ENCODE measurements around the gene TTC39B.

TTC39B gene

GRCh38 chr9:15146268-15146700 is 160.7 kb downstream of the TTC39B start (continued):
- no peak for TF ChIP-seq ZNF274 (IDR thresholded peaks at IDR 0.05; ENCODE audit: low read length)
- TF ChIP-seq ZNF274 (tag by site-specific recombination; IDR thresholded peaks at IDR 0.05; ENCODE audit: borderline replicate concordance), result no peak
- TF ChIP-seq KLF8 (tag by site-specific recombination; IDR thresholded peaks at IDR 0.05), result no peak
- no peak for TF ChIP-seq ZNF423 (tag by site-specific recombination; IDR thresholded peaks at IDR 0.05)
- peak; percentile 64; the same call in 1 of the 2 replicates for TF ChIP-seq WT1 (tag by site-specific recombination; IDR thresholded peaks at IDR 0.05)
- no peak for TF ChIP-seq ZNF112 (tag by site-specific recombination; IDR thresholded peaks at IDR 0.05)
- no peak for TF ChIP-seq ZSCAN30 (tag by site-specific recombination; IDR thresholded peaks at IDR 0.05)
- no peak for TF ChIP-seq ZNF670 (tag by site-specific recombination; IDR thresholded peaks at IDR 0.05; ENCODE audit: low read depth)
- TF ChIP-seq ZNF404 (tag by site-specific recombination; IDR thresholded peaks at IDR 0.05), result no peak
- no peak for TF ChIP-seq ZNF366 (tag by site-specific recombination; conservative IDR thresholded peaks at IDR 0.05)
- TF ChIP-seq PRDM10 (tag by site-specific recombination; IDR thresholded peaks at IDR 0.05), result no peak
- no peak for TF ChIP-seq ZNF473 (tag by site-specific recombination; IDR thresholded peaks at IDR 0.05)
- no peak for TF ChIP-seq ZNF549 (tag by site-specific recombination; IDR thresholded peaks at IDR 0.05)
- 0 out of 2 replicates have a peak, but pooled peaks have one; percentile 35 for TF ChIP-seq ZEB2 (tag by site-specific recombination; IDR thresholded peaks at IDR 0.05)
- no peak for TF ChIP-seq ZNF398 (tag by site-specific recombination; IDR thresholded peaks at IDR 0.05)
- TF ChIP-seq ZFHX2 (tag by site-specific recombination; conservative IDR thresholded peaks at IDR 0.05), result no peak
- no peak for TF ChIP-seq ZNF501 (tag by site-specific recombination; IDR thresholded peaks at IDR 0.05)
- no peak for TF ChIP-seq ZNF560 (tag by site-specific recombination; IDR thresholded peaks at IDR 0.05; ENCODE audit: borderline replicate concordance)
- TF ChIP-seq ZNF214 (tag by site-specific recombination; IDR thresholded peaks at IDR 0.05; ENCODE audit: borderline replicate concordance), result no peak
- 0 out of 2 replicates have a peak, but pooled peaks have one; percentile 15 for TF ChIP-seq TRIM28 (IDR thresholded peaks at IDR 0.05; ENCODE audit: borderline replicate concordance, low read length)
- no peak for TF ChIP-seq ZNF280D (tag by site-specific recombination; IDR thresholded peaks at IDR 0.05)
- TF ChIP-seq ZNF114 (tag by site-specific recombination; IDR thresholded peaks at IDR 0.05), result no peak
- TF ChIP-seq ZNF776 (tag by site-specific recombination; IDR thresholded peaks at IDR 0.05; ENCODE audit: borderline replicate concordance), result no peak
- no peak for TF ChIP-seq HIC1 (tag by site-specific recombination; IDR thresholded peaks at IDR 0.05)
- no peak for TF ChIP-seq ZNF704 (tag by site-specific recombination; IDR thresholded peaks at IDR 0.05)
- TF ChIP-seq BCL6B (tag by site-specific recombination; IDR thresholded peaks at IDR 0.05), result no peak
- TF ChIP-seq KLF9 (tag by site-specific recombination; IDR thresholded peaks at IDR 0.05; ENCODE audit: low read depth), result no peak
